ENCODE measurements around the gene MIER1.
A peak's percentile ranks its signal among the peaks of the same experiment; 100 is the strongest.
"Not testable (repeated sequence)": the region's sequence is repeated elsewhere in the genome, so short reads cannot be mapped to it uniquely, and the experiment has no call there.

MIER1 gene

GRCh38 chr1:66924756-66925557, at the start of gene MIER1, which contains the start of gene DNAI4:
MIER1 (plus strand) TSS chr1:66924990; CDS start chr1:66925029, 39 bp downstream.
DNAI4 (minus strand) TSS chr1:66924856; CDS start chr1:66924831, 25 bp downstream.
- peak; percentile 93 to 99 (median 96) for DNase-seq
- intact Hi-C loops (cut with DNase I), result loop anchor here (5.0 kb wide), 1 partner anchor 158 kb away; no protein-coding TSS in a partner anchor

GRCh38 chr1:66876664-66877063, 48.1 kb upstream of the MIER1 start:
- intact Hi-C loops (cut with DNase I), result no loop called here

GRCh38 chr1:66889030-66889429, 35.8 kb upstream of the MIER1 start:
- intact Hi-C loops (cut with DNase I), result no loop called here
- no peak for DNase-seq

More at GRCh38 chr1:66876664-66877063, 48.1 kb upstream of the MIER1 start:
- DNase-seq, result no peak

GRCh38 chr1:66890621-66891020, 34.2 kb upstream of the MIER1 start:
- no peak for DNase-seq
- intact Hi-C loops (cut with DNase I), result no loop called here

- DNase-seq, result no peak
- intact Hi-C loops (cut with DNase I), result no loop called here
Measured at GRCh38 chr1:66893712-66894111, 31.1 kb upstream of the MIER1 start.

- intact Hi-C loops (cut with DNase I); DNase-seq: not testable (repeated sequence)
Measured at GRCh38 chr1:66915203-66915602, 9.6 kb upstream of the MIER1 start.

- no peak for DNase-seq
Measured at GRCh38 chr1:66916320-66916719, 8.5 kb upstream of the MIER1 start.

GRCh38 chr1:66917476-66917875, 7.3 kb upstream of the MIER1 start:
- intact Hi-C loops (cut with DNase I), result no loop called here
- no peak for DNase-seq

More at GRCh38 chr1:66916320-66916719, 8.5 kb upstream of the MIER1 start:
- intact Hi-C loops (cut with DNase I), result no loop called here

GRCh38 chr1:66919063-66919462, 5.7 kb upstream of the MIER1 start:
- intact Hi-C loops (cut with DNase I), result no loop called here
- no peak for DNase-seq

- DNase-seq, result no peak
- intact Hi-C loops (cut with DNase I), result loop anchor here (5.0 kb wide), 1 partner anchor 153 kb away; no protein-coding TSS in a partner anchor
Measured at GRCh38 chr1:66919828-66920227, 5.0 kb upstream of the MIER1 start.

- intact Hi-C loops (cut with DNase I), result loop anchor here (5.0 kb wide), 1 partner anchor 153 kb away; no protein-coding TSS in a partner anchor
- no peak for DNase-seq
Measured at GRCh38 chr1:66920543-66920942, 4.2 kb upstream of the MIER1 start.

GRCh38 chr1:66925558-66925910, 744 bp downstream of the MIER1 start:
- no peak for DNase-seq
- intact Hi-C loops (cut with DNase I), result no loop called here

GRCh38 chr1:66925944-66926343, 1.2 kb downstream of the MIER1 start:
- intact Hi-C loops (cut with DNase I), result no loop called here
- DNase-seq, result peak in 1 of 10 donors; percentile 12

- intact Hi-C loops (cut with DNase I), result no loop called here
- no peak for DNase-seq
Measured at GRCh38 chr1:66927528-66927927, 2.7 kb downstream of the MIER1 start.

GRCh38 chr1:66929146-66929688, 4.4 kb downstream of the MIER1 start:
- intact Hi-C loops (cut with DNase I), result no loop called here

GRCh38 chr1:66929691-66929998, 4.9 kb downstream of the MIER1 start:
- intact Hi-C loops (cut with DNase I), result no loop called here
- peak in 1 of 10 donors; percentile 9 for DNase-seq

More at GRCh38 chr1:66929146-66929688, 4.4 kb downstream of the MIER1 start:
- no peak for DNase-seq

GRCh38 chr1:66929999-66930822, 5.4 kb downstream of the MIER1 start:
- peak; percentile 87 to 99 (median 94) for DNase-seq
- intact Hi-C loops (cut with DNase I), result loop anchor here (5.0 to 10.0 kb wide), 2 partner anchors 55 to 122 kb away; partner anchors contain the start of gene SLC35D1

- DNase-seq, result no peak
- intact Hi-C loops (cut with DNase I), result loop anchor here (5.0 to 10.0 kb wide), 2 partner anchors 54 to 122 kb away; partner anchors contain the start of gene SLC35D1
Measured at GRCh38 chr1:66930823-66931174, 6.0 kb downstream of the MIER1 start.

- no peak for DNase-seq
Measured at GRCh38 chr1:66931590-66931989, 6.8 kb downstream of the MIER1 start.

GRCh38 chr1:66932291-66932690, 7.5 kb downstream of the MIER1 start:
- intact Hi-C loops (cut with DNase I), result loop anchor here (5.0 to 10.0 kb wide), 2 partner anchors 53 to 120 kb away; partner anchors contain the start of gene SLC35D1
- DNase-seq, result no peak

More at GRCh38 chr1:66931590-66931989, 6.8 kb downstream of the MIER1 start:
- intact Hi-C loops (cut with DNase I), result loop anchor here (5.0 to 10.0 kb wide), 2 partner anchors 53 to 121 kb away; partner anchors contain the start of gene SLC35D1
